HG03066 (cell line): ENCODE results near the gene JAKMIP1.

ENCODE experiments used
- ATAC-seq: cut with Tn5 transposase; IDR thresholded peaks from one replicate; pipeline ENCODE4 v1.9.1; 2021; ENCODE audit warnings: low read depth; ENCODE audit not compliant: unreplicated experiment

Gene JAKMIP1

GRCh38 chr4:6049278-6049677 lies 151.1 kb downstream of the JAKMIP1 start:
- no peak for ATAC-seq

- ATAC-seq: no peak
Observed at GRCh38 chr4:6048537-6048936, 151.8 kb downstream of the JAKMIP1 start.

GRCh38 chr4:6047130-6047673 lies 153.1 kb downstream of the JAKMIP1 start:
- ATAC-seq: no peak

- no peak for ATAC-seq
Observed at GRCh38 chr4:6046526-6047129, 153.7 kb downstream of the JAKMIP1 start.

GRCh38 chr4:6044805-6045204 lies 155.5 kb downstream of the JAKMIP1 start:
- no peak for ATAC-seq

- ATAC-seq: no peak
Observed at GRCh38 chr4:6044276-6044675, 156.1 kb downstream of the JAKMIP1 start.

- no peak for ATAC-seq
Observed at GRCh38 chr4:6043843-6044242, 156.5 kb downstream of the JAKMIP1 start.

- ATAC-seq: no peak
Observed at GRCh38 chr4:6043188-6043587, 157.2 kb downstream of the JAKMIP1 start.

GRCh38 chr4:6042293-6043063 lies 157.9 kb downstream of the JAKMIP1 start:
- ATAC-seq: no peak

GRCh38 chr4:6041800-6042199 lies 158.5 kb downstream of the JAKMIP1 start:
- no peak for ATAC-seq

- no peak for ATAC-seq
Observed at GRCh38 chr4:6038711-6039110, 161.6 kb downstream of the JAKMIP1 start.

GRCh38 chr4:6035786-6036185 lies 164.6 kb downstream of the JAKMIP1 start:
- ATAC-seq: no peak

GRCh38 chr4:6033381-6033780 lies 167.0 kb downstream of the JAKMIP1 start:
- ATAC-seq: no peak

- no peak for ATAC-seq
Observed at GRCh38 chr4:6032249-6033244, 167.8 kb downstream of the JAKMIP1 start.

GRCh38 chr4:6031846-6032245 lies 168.5 kb downstream of the JAKMIP1 start:
- no peak for ATAC-seq

- ATAC-seq: no peak
Observed at GRCh38 chr4:6030679-6031078, 169.7 kb downstream of the JAKMIP1 start.

- ATAC-seq: no peak
Observed at GRCh38 chr4:6029254-6029653, 171.1 kb downstream of the JAKMIP1 start.

GRCh38 chr4:6028168-6028567 lies 172.2 kb downstream of the JAKMIP1 start:
- no peak for ATAC-seq

GRCh38 chr4:6027392-6027791 lies 173.0 kb downstream of the JAKMIP1 start:
- ATAC-seq: no peak

- ATAC-seq: no peak
Observed at GRCh38 chr4:6024313-6024960, 175.9 kb downstream of the JAKMIP1 start.
